IPS-18a (cell line): ENCODE data around the gene FOXN3.
"Not testable (repeated sequence)": the region's sequence is repeated elsewhere in the genome, so short reads cannot be mapped to it uniquely, and the experiment has no call there.

ENCODE experiments used
- H3K27ac ChIP-seq: one replicate; pipeline ENCODE4 v1.5.1; 2013; ENCODE audit warnings: low read length
- H3K27me3 ChIP-seq: one replicate; pipeline ENCODE4 v1.6.1; 2013; ENCODE audit warnings: mild to moderate bottlenecking, low read length; ENCODE audit not compliant: control insufficient read depth, insufficient read depth
- H3K36me3 ChIP-seq: one replicate; pipeline ENCODE4 v1.6.1; 2013; ENCODE audit warnings: low read depth, low read length; ENCODE audit not compliant: control insufficient read depth
- H3K4me1 ChIP-seq: one replicate; pipeline ENCODE4 v1.6.1; 2013; ENCODE audit warnings: low read depth, low read length; ENCODE audit not compliant: control insufficient read depth
- H3K4me3 ChIP-seq: one replicate; pipeline ENCODE4 v1.5.1; 2013; ENCODE audit warnings: low read length
- H3K9ac ChIP-seq: one replicate; pipeline ENCODE4 v1.6.1; 2013; ENCODE audit warnings: mild to moderate bottlenecking, low read length, moderate library complexity
- H3K9me3 ChIP-seq: one replicate; pipeline ENCODE4 v1.6.1; 2013; ENCODE audit warnings: low read depth, low read length; ENCODE audit not compliant: control insufficient read depth

Gene FOXN3

GRCh38 chr14:89255852-89256251 is 161.2 kb downstream of the FOXN3 start:
- Histone ChIP-seq H3K4me3 (no peak overlapping the region), H3K36me3 (no peaks in the 10 kb centered on the region), H3K9ac (no peak overlapping the region), H3K27me3 (no peaks in the 10 kb centered on the region), H3K9me3 (no peaks in the 10 kb centered on the region), H3K4me1 (peaks cover 7% of the 10 kb centered on the region), H3K27ac (no peak overlapping the region)

GRCh38 chr14:89255012-89255411 is 162.0 kb downstream of the FOXN3 start:
- H3K4me1 ChIP-seq: peaks cover 7% of the 10 kb centered on the region
- H3K36me3 ChIP-seq: no peaks in the 10 kb centered on the region
- H3K9me3 ChIP-seq: no peaks in the 10 kb centered on the region
- H3K4me3 ChIP-seq: no peak overlapping the region
- no peak overlapping the region for H3K9ac ChIP-seq
- no peaks in the 10 kb centered on the region for H3K27me3 ChIP-seq
- no peak overlapping the region for H3K27ac ChIP-seq

- Histone ChIP-seq H3K9me3 (no peaks in the 10 kb centered on the region), H3K27me3 (no peaks in the 10 kb centered on the region), H3K27ac (no peak overlapping the region), H3K9ac (no peak overlapping the region), H3K4me1 (peaks cover 10% of the 10 kb centered on the region), H3K4me3 (no peak overlapping the region), H3K36me3 (no peaks in the 10 kb centered on the region)
Measured at GRCh38 chr14:89254166-89254909, 162.7 kb downstream of the FOXN3 start.

- Histone ChIP-seq H3K9me3 (no peaks in the 10 kb centered on the region), H3K4me3 (no peak overlapping the region), H3K27ac (no peak overlapping the region), H3K4me1 (peaks cover 13% of the 10 kb centered on the region), H3K9ac (no peak overlapping the region), H3K27me3 (no peaks in the 10 kb centered on the region), H3K36me3 (no peaks in the 10 kb centered on the region)
Measured at GRCh38 chr14:89252887-89253532, 164.0 kb downstream of the FOXN3 start.

GRCh38 chr14:89251061-89251460 is 166.0 kb downstream of the FOXN3 start:
- Histone ChIP-seq H3K9me3 (no peaks in the 10 kb centered on the region), H3K27ac (no peak overlapping the region), H3K4me1 (peaks cover 13% of the 10 kb centered on the region), H3K27me3 (no peaks in the 10 kb centered on the region), H3K9ac (no peak overlapping the region), H3K4me3 (no peak overlapping the region), H3K36me3 (no peaks in the 10 kb centered on the region)

GRCh38 chr14:89250655-89250975 is 166.4 kb downstream of the FOXN3 start:
- H3K36me3 ChIP-seq: not testable (repeated sequence)
- peaks cover 13% of the 10 kb centered on the region for H3K4me1 ChIP-seq

GRCh38 chr14:89249972-89250654 is 166.9 kb downstream of the FOXN3 start:
- Histone ChIP-seq H3K4me3 (no peak overlapping the region), H3K4me1 (peaks cover 15% of the 10 kb centered on the region), H3K9ac (no peak overlapping the region), H3K9me3 (no peaks in the 10 kb centered on the region), H3K27me3 (no peaks in the 10 kb centered on the region), H3K27ac (no peak overlapping the region), H3K36me3 (no peaks in the 10 kb centered on the region)

More at GRCh38 chr14:89250655-89250975, 166.4 kb downstream of the FOXN3 start:
- H3K27me3 ChIP-seq, H3K27ac ChIP-seq, H3K9ac ChIP-seq, H3K9me3 ChIP-seq, H3K4me3 ChIP-seq: not testable (repeated sequence)

GRCh38 chr14:89249065-89249695 is 167.9 kb downstream of the FOXN3 start:
- peaks cover 24% of the 10 kb centered on the region for H3K4me1 ChIP-seq
- H3K9me3 ChIP-seq: no peaks in the 10 kb centered on the region
- H3K27me3 ChIP-seq: no peaks in the 10 kb centered on the region
- no peak overlapping the region for H3K27ac ChIP-seq
- H3K4me3 ChIP-seq: no peak overlapping the region
- no peaks in the 10 kb centered on the region for H3K36me3 ChIP-seq
- no peak overlapping the region for H3K9ac ChIP-seq

GRCh38 chr14:89248411-89249064 is 168.5 kb downstream of the FOXN3 start:
- H3K4me1 ChIP-seq: peaks cover 26% of the 10 kb centered on the region
- H3K27me3 ChIP-seq: no peaks in the 10 kb centered on the region
- H3K9me3 ChIP-seq: no peaks in the 10 kb centered on the region
- no peak overlapping the region for H3K9ac ChIP-seq
- H3K4me3 ChIP-seq: no peak overlapping the region
- H3K36me3 ChIP-seq: no peaks in the 10 kb centered on the region
- H3K27ac ChIP-seq: no peak overlapping the region

- Histone ChIP-seq H3K4me1 (peaks cover 33% of the 10 kb centered on the region), H3K9me3 (no peaks in the 10 kb centered on the region), H3K4me3 (no peak overlapping the region), H3K27ac (no peak overlapping the region), H3K27me3 (no peaks in the 10 kb centered on the region), H3K36me3 (no peaks in the 10 kb centered on the region), H3K9ac (no peak overlapping the region)
Measured at GRCh38 chr14:89247457-89248122, 169.4 kb downstream of the FOXN3 start.

GRCh38 chr14:89246290-89246689 is 170.7 kb downstream of the FOXN3 start:
- Histone ChIP-seq H3K27me3 (no peaks in the 10 kb centered on the region), H3K4me3 (no peak overlapping the region), H3K27ac (no peak overlapping the region), H3K9ac (no peak overlapping the region), H3K9me3 (no peaks in the 10 kb centered on the region), H3K36me3 (no peaks in the 10 kb centered on the region), H3K4me1 (peaks cover 33% of the 10 kb centered on the region)
